Cardiac muscle cell (in vitro differentiated cells and primary cell): ENCODE measurements around the gene CEP63. TPM values are rescaled to one million over a fixed set of nuclear protein-coding genes. Genes with fewer than 3 reads are reported as not detected.

Experiments used
- DNase-seq, 2 donors: peaks; one replicate each; pipeline versions ENCODE4 v3.0.0 to v3.0.0-alpha.2; 2010 to 2017; ENCODE audit warnings: low read depth in 1 of 2, low spot score in 1 of 2
- H3K27ac ChIP-seq: fragments of 200-600 bp; sonication (generic); 2 replicates; pipeline ENCODE4 v1.5.1; 2016
- H3K27me3 ChIP-seq: fragments of 200-600 bp; sonication (generic); 2 replicates; pipeline ENCODE4 v1.6.0; 2016; ENCODE audit warnings: control low read depth
- H3K36me3 ChIP-seq: fragments of 200-600 bp; sonication (generic); 2 replicates; pipeline ENCODE4 v1.5.1; 2016; ENCODE audit warnings: control low read depth
- H3K4me1 ChIP-seq: fragments of 200-600 bp; sonication (generic); 2 replicates; pipeline ENCODE4 v1.8.1; 2017; ENCODE audit warnings: low read depth, mild to moderate bottlenecking, mixed run types
- H3K4me3 ChIP-seq: fragments of 200-600 bp; sonication (generic); 2 replicates; pipeline ENCODE4 v1.5.1; 2016; ENCODE audit warnings: mild to moderate bottlenecking
- H3K9me3 ChIP-seq: fragments of 200-600 bp; sonication (generic); 2 replicates; pipeline ENCODE4 v1.5.1; 2017; ENCODE audit warnings: low read depth, mild to moderate bottlenecking, control low read depth
- CTCF ChIP-seq: IDR thresholded peaks from 2 replicates; pipeline ENCODE4 v1.5.1; 2012; ENCODE audit warnings: low read depth, mild to moderate bottlenecking, low read length
- polyA plus RNA-seq: library from polyadenylated mRNA; unstranded; fragments of >200 nt; fragmentation: Nextera tagmentation; extraction: Ambion mirVana; gene quantifications from 2 replicates; pipeline ENCODE4 v1.2.1, GENCODE V29; 2016
- total RNA-seq: library from RNA; depleted of rRNA; stranded (reverse); fragments of >200 nt; gene quantifications from 2 replicates; pipeline ENCODE4 v1.2.3, GENCODE V29; 2016

CEP63 gene
- total and polyA plus RNA-seq, 2 experiments from 2014 or later = 36.6 to 51.2 TPM

- no peaks in the 10 kb centered on the region for H3K9me3 ChIP-seq
These were observed 17.3 kb upstream of the CEP63 start for GRCh38 chr3:134468519-134468918.

GRCh38 chr3:134471521-134472193 lies 14.2 kb upstream of the CEP63 start:
- no peaks in the 10 kb centered on the region for H3K27me3 ChIP-seq
- DNase-seq = peak in 1 of 2 donors; percentile 60
- H3K27ac ChIP-seq = no peak overlapping the region
- no peak overlapping the region for H3K4me3 ChIP-seq
- H3K9me3 ChIP-seq = no peaks in the 10 kb centered on the region
- no peaks in the 10 kb centered on the region for H3K4me1 ChIP-seq
- TF ChIP-seq CTCF = no peak
- H3K36me3 ChIP-seq = no peaks in the 10 kb centered on the region

More at GRCh38 chr3:134468519-134468918, 17.3 kb upstream of the CEP63 start:
- TF ChIP-seq CTCF = no peak
- Histone ChIP-seq H3K27ac (no peak overlapping the region), H3K27me3 (no peaks in the 10 kb centered on the region), H3K36me3 (no peaks in the 10 kb centered on the region), H3K4me1 (no peaks in the 10 kb centered on the region), H3K4me3 (no peak overlapping the region)
- no peak for DNase-seq

GRCh38 chr3:134472831-134473230 lies 13.0 kb upstream of the CEP63 start:
- no peak for DNase-seq
- Histone ChIP-seq H3K9me3 (no peaks in the 10 kb centered on the region), H3K27ac (no peak overlapping the region), H3K27me3 (no peaks in the 10 kb centered on the region), H3K4me1 (no peaks in the 10 kb centered on the region), H3K36me3 (peaks cover 9% of the 10 kb centered on the region), H3K4me3 (no peak overlapping the region)
- TF ChIP-seq CTCF = no peak

- DNase-seq = peak; percentile 79 to 93
- no peak overlapping the region for H3K4me3 ChIP-seq
- no peaks in the 10 kb centered on the region for H3K27me3 ChIP-seq
- no peak overlapping the region for H3K27ac ChIP-seq
- H3K4me1 ChIP-seq = no peaks in the 10 kb centered on the region
- TF ChIP-seq CTCF = peak; percentile 67
- H3K9me3 ChIP-seq = no peaks in the 10 kb centered on the region
- H3K36me3 ChIP-seq = peaks cover 17% of the 10 kb centered on the region
These were observed 11.8 kb upstream of the CEP63 start for GRCh38 chr3:134473868-134474546.

GRCh38 chr3:134474956-134475355 lies 10.9 kb upstream of the CEP63 start:
- Histone ChIP-seq H3K4me3 (no peak overlapping the region), H3K27ac (no peak overlapping the region), H3K36me3 (peaks cover 17% of the 10 kb centered on the region), H3K27me3 (no peaks in the 10 kb centered on the region), H3K9me3 (no peaks in the 10 kb centered on the region), H3K4me1 (no peaks in the 10 kb centered on the region)
- no peak for DNase-seq
- no peak for TF ChIP-seq CTCF
